Amniotic epithelial cell (primary cell): Measurements from ENCODE around the gene GPC5.

Experiments used
- DNase-seq: peaks from one replicate; pipeline ENCODE4 v3.0.0-alpha.2; 2010; ENCODE audit warnings: low read depth

GPC5 gene

DNA sequence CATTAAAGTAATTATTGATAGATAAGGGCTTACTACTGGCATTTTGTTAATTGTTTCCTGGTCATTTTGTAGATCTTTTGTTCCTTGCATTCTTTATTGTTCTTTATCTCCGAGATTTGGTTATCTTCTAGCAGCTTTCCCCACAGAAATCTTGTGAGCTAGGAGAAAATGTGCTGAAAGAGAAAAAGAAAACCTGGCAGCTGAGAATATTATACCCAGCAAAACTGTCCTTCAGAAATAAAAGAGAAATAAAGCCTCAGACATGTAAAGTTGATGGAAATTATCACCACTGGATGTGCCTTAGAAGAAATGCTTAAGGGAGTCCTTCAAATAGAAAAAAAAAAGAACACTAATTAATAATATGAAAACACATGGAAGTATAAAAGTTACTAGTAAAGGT is 1363.3 kb downstream of the GPC5 start:
- DNase-seq, result no peak

DNA sequence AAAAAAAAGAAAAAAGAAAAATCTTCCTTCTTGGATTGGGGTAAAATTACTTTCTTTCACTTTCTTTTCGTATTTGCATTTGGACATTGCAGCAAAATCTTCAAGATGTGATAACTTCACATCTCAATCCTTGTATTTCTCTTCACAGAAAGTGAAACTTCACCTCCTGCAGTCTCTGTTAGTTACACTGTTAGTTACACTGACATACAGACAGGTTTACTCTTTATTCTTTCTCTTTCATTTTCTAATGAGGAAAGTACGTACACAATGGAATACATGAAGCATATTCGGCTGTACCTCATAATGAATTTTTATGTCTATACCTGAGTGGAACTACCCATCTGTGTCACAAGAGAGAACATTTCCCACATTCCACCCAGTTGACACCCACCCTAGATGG is 1369.0 kb downstream of the GPC5 start:
- no peak for DNase-seq

DNA sequence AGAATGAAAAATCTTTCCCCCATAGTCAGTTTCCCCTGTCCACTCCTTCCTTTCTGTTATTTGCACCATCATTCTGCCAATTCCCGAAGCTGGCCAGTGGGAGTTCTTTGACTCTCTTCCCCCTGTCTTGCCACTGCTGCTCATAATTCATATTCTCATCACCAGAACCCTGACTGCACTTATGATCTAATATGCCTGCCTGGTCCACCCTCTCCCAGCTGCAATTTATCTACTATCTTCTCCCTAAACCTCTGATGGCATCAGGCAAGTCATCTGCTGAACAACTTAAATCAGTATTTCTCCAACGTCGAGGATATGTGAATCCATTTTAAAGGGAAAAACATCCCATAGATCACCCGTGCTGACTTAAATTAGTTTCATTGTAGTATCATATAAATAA is 1370.2 kb downstream of the GPC5 start:
- DNase-seq, result no peak

DNA sequence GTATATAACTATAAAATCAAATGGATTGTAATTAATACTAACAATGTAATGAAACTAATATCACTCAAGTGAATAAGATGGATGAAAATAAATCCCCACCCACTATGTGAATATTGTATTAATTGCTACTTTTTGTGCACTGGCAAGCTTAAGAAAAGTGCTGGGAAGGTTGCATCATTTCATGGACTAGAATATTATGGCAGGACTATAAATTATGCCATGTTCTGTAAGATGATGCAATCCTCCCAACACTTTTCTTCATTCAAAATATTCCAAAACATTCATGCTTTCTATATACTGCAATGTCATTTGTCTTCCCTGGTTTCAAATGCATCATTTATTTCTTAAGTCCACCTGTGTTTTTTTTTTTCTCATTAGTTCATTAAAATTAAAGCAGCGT is 1370.6 kb downstream of the GPC5 start:
- DNase-seq, result peak; percentile 79

DNA sequence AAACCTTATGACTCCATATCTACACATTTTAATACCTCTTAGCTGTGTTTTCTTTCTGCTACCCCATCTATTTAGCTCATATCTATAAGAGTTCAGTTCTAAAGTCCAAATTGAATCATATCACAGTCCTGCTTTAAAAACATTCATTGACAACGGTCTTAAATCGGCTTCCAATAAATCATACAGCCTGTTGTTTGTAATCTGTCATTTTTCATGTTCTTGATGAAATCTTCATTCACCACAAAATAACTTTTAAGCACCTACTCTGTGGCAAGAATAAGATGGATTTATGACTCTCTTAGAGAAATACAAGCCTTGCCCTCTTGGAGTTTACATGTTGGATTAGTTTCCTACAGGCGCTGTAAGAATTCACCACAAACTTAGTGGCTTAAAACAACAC is 1377.2 kb downstream of the GPC5 start:
- no peak for DNase-seq

DNA sequence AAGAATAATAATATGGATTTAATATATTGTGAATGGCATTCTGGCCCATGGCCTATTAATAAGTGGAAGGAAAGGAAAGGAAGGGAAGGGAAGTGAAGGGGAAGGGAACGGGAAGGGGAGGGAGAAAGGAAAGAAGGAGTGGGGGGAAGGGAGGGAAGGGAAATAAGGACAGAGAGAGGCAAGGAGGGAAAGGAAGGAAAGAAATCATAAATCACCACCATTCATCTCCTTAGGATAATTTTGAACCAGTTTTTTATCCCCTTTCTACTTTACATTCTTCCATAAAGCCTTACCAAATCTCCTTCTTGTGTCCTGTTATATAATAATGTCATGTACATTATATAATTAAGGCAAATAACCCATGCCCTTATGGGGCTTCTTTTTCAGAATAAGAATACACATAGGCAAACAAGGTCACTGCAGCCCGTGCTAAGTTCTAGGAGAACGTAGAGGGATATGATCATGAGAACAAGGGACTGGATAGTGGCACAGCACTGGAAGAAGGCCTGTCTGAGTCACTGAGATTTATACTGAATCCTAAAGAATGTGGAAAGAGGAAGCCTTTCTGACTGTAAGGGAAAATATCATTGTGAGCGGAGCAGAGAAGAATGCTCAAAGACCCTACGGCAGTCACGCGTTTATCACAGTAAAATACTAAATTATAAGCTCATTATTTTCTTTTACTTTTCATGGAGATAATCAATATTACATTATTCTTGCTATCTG is 1383.7 kb downstream of the GPC5 start:
- DNase-seq, result peak; percentile 46

DNA sequence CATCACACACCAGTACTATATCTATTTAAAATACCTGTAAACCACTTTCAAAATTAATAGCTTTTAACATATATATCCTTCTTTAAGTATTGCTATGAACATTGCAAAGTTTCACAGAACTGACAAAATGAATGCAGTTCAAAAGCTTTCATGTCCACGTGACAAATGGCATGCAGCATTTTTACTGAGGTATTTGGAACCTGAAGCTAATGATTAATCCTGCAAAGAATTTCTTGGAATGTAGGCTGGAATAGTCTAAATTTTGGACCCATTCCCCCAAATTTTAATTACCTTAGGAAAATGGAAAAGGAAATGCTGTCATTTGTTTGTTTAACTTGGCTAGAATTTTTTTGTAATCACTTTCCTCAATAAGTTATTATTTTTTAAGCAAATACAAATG is 1404.4 kb downstream of the GPC5 start:
- no peak for DNase-seq

DNA sequence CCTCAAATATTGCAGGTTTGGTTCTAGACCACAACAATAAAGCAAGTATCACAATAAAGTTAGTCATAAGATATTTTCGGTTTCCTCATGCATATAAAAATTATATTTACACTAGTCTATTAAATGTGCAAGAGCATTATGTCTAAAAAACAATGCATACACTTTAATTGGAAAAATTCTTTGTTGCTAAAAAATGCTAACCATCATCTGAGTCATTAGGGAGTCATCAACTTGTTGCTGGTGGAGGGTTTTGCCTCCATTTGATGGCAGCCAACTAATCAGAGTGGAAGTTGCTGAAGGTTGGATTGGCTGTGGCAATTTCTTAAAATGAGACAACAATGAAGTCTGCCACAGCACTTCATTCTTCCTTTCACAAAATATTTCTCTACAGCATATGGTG is 1405.9 kb downstream of the GPC5 start:
- DNase-seq, result peak; percentile 35

DNA sequence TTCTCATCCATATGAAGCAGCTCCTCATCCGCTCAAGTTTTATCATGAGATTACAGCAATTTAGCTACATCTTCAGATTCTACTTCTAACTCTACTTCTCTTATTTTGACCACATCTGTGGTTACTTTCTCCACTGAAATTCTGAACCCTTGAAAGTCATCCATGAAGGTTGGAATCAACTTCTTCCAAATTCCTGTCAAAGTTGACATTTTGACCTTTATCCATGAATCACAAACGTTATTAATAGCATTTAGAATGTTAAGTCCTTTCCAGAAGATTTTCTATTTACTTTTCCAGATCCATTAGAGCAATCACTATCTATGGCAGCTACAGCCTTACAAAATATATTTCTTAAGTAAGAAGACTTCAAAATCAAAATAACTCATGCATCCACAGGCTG is 1406.5 kb downstream of the GPC5 start:
- DNase-seq, result no peak

DNA sequence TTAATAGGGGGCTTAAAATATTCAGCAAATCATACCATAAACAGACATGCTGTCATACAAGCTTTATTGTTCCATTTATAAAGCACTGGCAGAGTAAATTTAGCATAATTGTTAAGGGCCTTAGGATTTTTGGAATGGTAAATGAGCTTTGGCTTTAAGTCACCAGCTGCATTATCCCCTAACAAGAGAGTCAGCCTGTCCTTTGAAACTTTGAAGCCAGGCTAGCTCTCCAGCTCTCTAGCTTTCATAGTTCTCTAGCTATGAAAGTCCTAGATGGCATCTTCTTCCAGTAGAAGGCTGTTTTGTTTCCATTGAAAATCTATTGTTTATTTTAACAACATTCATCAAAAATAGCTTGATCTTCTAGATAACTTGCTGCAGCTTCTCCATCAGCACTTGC is 1407.3 kb downstream of the GPC5 start:
- DNase-seq, result no peak

DNA sequence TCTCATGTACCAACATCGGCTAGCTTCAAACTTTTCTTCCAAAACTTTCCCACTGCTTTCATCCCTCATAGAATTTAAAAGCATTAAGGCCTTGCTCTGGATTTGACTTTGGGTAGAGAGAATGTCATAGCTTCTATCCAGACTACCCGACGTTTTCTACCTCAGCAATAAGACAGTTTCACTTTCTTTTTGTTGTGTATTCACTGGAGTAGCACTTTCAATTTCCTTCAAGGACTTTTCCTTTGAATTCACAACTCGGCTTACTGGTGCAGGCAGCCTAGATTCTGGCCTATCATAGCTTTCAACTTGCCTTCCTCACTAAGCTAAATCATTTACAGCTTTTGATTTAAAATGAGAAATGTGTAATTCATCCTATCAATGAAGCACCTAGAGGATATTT is 1407.8 kb downstream of the GPC5 start:
- peak; percentile 68 for DNase-seq

DNA sequence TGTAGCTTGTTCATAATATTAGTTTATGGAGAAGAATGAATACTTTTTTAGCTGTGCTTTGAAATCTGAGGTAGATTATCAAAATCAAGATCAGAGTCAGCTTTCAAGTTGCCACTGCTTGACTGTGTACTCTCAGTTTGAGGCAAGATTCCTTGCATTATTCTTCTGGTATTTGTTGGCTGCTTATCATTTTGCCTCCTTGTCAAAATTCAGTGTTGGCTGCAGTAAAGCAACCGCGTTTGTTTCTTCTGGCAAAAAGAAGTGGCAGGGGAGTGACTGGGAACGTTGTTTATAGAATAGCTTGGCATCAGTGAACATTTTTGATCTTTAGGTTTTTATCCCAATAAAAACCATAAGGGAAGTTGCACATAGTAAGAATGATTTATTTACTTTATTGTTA is 1408.9 kb downstream of the GPC5 start:
- DNase-seq, result peak; percentile 22

DNA sequence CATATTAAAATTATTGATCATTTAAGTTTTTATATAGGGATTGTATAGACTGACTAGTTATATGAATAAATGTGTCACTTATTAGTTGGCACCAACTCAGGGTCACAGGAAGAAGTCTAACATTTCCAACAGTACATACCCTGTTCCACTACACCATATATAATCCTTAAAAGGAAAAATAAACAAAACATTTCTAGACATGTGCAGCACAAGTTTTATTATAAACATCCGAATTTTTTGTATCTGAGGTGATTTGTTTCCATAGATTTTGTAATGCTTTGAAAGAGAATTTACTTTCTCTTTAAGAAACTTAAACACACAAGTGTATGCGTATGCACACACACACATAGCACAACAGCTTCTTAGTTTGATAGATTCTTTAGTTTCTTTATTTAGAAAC is 1409.5 kb downstream of the GPC5 start:
- no peak for DNase-seq

DNA sequence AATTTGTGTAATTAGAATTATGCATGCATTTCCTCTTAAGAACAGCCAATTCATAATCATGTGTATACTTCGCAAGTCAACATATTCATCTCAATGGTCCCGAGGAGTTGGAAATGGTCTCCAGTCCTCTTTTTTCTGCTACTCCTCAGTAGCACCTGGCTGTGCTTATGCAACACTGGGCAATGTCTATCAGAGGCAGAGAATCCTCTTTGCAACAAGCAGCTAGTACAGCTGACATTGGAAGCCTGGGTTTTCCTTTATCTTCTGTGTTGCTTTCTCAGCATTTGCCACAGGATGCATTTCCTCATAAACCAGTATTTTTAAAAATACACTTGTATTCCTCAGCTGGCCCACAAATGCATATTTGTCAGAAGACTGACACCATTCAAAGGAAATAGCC is 1422.9 kb downstream of the GPC5 start:
- no peak for DNase-seq

DNA sequence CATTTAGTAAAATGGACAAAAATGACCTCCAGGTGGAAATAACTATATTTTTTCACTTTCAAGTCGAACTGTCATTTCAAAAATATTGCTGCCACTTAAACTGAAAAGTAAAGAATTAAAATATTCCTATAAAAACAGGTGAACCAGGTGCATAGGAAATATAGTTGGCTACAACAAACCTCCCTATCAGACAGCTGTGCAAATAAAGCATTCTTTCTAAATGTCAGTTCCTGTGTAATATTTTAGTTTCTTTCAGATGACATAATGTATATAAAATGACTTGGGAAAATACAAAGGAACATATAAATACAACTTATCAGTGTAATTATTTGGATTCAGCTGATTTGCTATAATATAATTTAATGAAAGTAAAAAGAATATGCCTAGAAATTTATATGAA is 1424.6 kb downstream of the GPC5 start:
- no peak for DNase-seq

DNA sequence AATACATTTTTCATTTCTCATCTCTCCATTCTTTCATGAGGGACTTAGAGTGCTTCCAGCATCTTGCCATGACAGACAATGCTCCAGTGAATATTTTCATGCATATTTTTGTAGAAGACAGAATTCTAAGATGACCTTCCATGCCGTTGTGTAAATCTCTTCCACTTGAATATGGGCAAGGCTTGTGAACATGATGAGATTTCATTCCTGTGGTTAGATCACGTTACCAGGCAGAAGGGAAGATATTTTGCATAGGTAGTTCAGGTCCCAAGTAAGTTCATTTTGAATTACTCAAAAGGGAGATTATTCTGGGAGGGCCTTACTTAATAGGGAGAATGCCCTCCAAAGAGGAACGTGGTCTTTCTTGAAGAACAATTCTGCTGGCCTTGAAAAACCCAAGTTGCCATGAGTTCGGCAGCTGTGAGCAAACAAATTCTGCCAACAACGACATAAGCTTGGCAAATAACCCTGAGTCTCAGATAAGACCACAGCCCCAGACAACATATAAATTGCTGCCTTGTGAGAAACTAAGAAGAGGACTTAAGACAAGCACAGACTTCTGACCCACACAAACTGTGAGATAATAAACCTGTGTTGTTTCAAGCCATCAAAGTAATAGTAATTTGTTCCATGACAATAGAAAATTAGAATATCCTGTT is 1427.6 kb downstream of the GPC5 start:
- peak; percentile 37 for DNase-seq

DNA sequence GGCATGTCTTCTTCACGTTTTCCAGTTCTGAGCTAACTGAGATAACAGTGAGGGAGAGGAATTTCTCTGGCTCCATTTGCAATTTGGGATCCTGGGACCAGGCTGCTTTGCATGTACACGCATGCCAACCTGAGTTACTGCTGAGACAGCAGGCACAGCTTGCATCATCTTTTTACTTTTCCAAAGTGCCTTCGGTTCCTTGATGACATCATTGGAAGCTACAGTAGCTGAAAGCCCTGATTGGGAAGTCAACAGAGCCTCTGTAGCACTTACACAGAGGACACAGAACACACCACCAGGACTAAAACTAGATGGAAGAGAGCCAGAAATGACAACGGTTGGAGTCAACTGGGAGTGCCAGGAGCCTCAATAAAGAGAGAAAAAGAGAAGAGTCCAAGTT is 1429.1 kb downstream of the GPC5 start:
- DNase-seq, result no peak

DNA sequence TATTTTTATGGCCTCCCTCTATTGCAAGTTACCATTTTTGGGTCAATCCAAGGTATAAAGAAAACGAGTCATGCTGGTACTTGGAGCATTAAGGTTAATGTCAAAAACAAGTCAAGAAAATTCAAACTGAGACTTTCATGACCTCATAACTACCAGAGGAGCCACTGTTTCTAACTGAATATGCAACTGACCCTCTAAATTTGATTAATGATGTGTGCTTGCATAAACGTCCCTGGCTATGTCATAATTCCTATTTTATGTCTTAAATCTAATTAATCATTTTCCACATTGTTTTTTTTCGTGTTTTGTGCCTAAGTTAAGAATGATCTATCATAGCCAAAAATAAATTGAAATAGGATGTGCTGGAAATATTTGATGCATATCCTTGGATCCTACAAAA is 1431.5 kb downstream of the GPC5 start:
- DNase-seq, result peak; percentile 17

DNA sequence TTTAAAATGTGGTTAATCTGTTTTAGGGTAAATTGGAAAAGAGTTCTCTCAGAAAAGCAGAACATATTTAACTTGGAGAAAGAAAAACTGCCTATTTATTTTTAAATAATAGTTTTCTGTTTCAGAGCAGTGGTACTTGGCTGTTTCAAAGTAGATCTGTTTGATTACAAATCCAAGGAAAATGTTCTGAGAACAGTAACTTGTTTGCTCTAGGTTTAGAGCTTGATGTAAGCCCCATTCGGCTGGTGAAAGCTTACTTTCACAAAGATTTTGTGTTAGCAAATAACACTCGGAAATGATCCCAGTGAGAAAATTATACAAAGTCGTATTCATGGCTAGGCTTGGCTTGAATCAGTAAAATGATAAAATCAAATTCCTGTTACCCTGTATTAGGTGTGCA is 1432.4 kb downstream of the GPC5 start:
- DNase-seq, result no peak

DNA sequence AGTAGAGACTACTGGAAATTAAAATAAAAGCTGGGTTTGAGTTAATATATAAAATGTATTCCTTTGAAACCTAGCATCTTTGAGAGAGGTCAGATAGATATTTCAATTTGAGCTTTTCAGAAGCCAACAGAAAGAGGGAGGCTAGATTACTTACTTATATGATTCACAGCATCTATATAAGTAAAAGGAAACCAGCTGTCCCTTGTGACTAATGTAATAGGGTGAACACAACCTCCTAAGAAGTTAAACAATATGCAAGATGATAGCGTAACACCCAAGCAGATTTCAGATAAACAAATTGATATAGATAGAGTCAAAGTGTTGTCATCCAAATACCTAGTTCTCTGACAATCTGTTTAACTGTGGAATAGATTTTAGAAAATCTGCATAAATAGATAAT is 1434.7 kb downstream of the GPC5 start:
- DNase-seq, result peak; percentile 28

DNA sequence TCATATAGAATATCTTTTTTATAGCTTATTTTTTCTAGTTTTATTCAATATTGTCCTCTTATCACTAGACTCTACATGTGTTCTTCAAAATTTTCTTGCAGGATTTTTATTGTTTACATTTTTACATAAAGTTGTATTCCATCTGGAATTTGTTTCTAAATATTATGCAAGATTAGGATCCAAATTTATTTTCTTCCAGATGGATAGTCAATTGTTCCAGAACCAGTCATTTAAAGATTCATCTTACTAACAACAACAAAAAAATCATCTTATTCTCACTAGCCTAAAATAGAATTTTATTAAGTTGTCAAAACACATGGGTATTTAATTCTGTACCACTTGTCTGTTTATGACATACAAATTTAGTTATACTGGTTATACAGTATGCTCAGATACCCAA is 1437.8 kb downstream of the GPC5 start:
- no peak for DNase-seq

DNA sequence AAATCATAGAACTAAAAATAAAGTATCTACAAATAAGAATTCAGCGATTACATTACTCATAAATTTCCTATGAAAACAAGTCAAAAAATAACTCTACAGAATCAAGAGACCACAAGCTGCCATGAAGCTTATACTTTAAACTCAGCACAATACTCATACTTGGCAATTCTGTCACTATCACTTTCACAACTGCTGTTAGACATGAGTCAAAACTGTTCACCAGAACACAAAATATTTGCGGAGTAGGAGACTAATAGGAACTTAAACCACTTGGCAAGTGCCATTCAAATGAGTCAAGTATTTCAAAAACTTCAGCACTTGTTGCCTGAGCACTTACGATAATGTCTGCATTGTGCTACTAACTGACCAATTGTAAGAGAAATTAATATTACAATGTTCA is 1440.4 kb downstream of the GPC5 start:
- DNase-seq, result peak; percentile 97

DNA sequence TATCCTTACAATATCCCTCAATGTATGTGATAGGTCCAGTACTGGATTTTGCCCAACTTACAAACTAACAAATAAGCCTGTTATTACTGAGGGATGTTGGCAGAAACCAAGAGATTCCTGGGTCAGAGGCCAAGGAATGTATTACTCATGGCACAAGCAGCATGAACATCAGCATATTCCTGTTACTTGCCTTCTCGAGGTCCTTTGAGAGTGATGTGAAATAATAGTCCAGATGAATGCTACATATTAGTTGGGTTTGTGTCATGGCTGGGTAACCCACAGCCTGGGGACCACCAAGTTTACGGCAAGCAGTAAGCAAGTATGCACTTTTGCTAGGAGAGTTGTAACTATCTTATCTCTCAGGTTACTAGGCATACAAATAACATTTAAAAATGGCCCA is 1443.7 kb downstream of the GPC5 start:
- peak; percentile 89 for DNase-seq

DNA sequence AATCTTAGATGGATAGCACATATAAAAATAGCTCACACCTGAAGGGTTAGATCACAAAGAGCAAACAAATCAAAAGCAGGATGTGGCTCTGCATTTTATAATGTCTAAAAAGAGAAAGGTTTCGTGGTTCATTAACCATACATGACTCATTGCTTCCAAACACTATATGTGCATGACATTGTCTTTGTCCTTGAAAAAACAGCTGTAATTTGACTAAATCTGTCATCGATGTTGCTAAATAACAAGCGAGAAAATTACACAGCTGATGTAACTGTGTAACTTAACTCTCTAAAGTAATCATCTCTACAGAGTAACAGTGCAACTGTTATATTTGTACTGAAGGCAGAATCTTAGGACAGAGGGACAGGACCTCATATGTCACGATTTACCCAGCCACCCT is 1445.1 kb downstream of the GPC5 start:
- DNase-seq, result peak; percentile 62
